ENCODE data around the gene FCN1.

FCN1 gene

DNA sequence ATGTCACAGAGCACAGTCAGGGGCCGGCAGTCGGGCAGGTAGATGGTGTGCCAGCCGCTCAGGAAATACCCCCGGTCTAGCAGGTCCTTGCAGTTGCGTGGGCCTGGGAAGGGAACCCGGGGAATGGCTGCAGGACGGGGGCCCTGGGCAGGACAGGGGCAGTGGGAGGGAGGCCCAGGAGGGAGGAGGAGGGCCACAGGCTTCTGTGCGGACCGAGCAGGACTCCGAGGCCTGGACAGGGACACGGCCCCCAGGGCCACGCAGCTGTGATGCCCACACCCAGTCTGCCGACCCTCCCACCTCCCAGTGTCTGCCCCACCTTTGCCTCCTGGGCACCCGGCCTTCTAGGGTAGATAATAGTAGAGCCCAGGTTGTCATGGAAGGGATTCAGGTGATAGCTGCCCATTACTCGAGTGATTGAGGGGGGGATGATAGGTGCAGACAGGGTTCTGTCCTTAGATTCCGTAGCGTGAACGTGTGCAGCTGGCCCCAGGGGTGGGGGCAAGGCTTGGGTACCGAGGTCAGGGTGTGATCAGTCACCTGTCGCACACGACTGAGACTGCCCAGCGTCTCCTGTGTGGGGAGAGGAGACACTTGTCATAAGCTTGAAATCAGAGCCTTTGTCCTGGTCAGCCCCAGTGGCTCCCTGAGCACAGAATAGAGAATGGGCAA lies 4.5 kb downstream of the FCN1 start:
- DNase-seq = no peak

- no peak for DNase-seq
Observed at GRCh38 chr9:134912126-134912840, 5.4 kb downstream of the FCN1 start.

- DNase-seq = no peak
Observed at GRCh38 chr9:134909511-134910481, 7.9 kb downstream of the FCN1 start.

- no peak for DNase-seq
Observed at GRCh38 chr9:134908524-134909309, 9.0 kb downstream of the FCN1 start.

DNA sequence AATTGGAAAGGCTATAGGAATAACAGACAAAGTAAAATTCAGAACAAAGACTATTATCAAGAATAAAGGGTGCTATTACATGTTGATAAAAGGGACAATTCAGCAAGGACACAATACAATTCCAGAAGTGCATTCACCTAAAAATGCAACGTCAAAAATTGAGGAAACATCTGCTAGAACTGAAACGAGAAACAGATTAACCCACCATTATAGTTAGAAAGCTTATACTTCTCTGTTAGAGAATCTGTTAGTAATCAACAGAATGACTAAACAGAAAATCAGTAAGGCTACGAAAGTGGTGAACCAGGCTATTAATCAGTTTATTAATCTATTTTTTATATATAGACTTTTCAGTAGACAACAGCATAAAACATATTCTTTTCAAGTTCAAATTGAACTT lies 14.8 kb downstream of the FCN1 start:
- DNase-seq = no peak

- DNase-seq = no peak
Observed at GRCh38 chr9:134899818-134900217, 17.9 kb downstream of the FCN1 start.

GRCh38 chr9:134899168-134899567 lies 18.5 kb downstream of the FCN1 start:
- no peak for DNase-seq

- no peak for DNase-seq
Observed at GRCh38 chr9:134898319-134898718, 19.4 kb downstream of the FCN1 start.

- DNase-seq = no peak
Observed at GRCh38 chr9:134897584-134898170, 20.0 kb downstream of the FCN1 start.

DNA sequence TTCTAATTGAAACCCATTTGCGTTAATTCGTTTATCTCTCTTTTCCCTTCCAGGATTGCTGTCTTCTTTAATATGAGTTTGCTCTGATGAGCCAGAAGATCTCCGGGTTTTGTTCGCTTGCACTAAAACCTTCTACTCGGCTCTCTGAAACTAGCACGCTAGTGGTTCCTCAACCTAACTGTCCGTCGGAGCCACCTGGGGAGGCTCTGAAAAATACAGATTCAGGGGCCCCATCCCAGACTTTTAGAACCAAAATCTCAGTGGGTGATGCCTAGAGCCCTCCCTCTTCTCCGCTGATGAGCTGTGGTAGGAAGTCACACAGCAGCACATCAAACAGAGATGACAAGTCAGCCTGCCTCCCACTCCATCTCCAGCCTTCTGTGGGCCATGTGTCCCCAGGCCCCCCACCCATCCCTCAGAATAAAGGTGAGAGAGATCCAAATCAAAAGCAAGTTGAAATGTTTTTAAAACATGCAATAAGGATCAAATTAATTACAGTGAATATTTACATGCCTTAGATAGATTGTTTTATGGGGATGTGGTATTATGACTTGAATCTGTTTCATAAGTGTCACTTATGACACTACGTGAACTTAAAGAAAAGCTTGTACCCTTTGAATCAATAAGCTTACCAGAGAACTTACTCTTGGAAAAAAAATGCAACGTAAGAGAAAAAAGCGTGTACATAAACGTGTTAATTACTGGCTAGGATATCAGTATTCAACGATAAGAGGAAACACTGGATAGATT lies 20.7 kb downstream of the FCN1 start:
- no peak for DNase-seq

DNA sequence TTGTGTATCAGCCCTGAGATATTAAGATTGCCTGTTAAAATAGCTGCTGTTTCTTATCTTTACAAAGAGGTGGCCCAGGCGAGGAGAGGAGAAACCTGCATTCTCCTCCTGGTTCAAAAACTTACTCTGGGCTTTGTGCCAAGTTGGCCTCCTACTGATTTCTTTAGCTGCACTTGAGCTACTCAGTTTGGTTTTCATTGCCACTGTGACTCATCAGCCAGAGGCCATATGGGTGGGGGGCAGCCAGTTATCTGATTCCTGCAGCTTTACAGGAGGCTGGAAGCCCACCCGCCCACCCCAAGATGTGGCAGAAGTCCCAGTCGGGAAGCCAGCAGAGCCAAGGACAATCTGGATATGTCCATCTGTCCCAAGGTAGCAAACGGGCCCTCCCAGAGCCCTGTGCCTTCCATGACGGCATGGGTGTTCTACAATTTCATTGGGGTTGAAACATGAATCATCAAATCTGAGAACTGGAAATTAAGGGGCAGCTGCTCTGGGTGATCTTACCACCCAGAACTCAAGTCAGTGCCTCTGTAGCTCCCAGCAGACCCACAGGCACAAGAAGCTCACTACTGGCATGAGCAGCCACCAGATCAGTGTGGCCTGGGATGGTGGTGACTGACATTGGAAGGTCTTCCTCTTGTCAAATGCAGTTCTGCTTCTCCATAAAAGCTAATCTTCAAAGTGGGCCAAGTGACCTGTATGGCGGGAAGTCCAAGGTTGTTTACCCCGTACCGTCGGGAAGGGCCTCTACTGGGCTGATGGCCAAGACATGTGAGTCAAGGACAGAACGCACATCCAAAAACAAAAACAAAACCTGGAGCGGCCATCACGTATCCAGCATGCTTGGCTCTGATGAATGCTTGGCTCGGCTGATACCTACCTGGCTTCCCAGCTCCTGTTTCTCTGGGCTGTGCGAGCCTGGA lies 21.5 kb downstream of the FCN1 start:
- DNase-seq = peak; percentile 53

DNA sequence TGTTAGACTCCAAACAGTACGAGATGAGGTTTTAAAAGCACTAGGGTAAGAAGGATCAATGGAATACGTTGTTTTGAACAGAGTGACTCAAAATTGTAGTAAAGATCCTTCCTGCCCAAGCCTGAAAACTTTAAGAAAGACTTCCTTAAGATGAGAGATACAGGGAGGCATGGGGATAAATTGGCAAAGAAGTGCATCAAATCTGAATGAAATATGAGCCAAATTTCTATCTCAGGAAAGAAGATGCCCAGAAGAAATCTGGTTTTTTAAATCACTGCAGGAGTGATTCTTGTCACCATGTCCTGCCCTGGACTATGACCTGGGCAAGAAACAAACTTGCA lies 22.2 kb downstream of the FCN1 start:
- DNase-seq = no peak

DNA sequence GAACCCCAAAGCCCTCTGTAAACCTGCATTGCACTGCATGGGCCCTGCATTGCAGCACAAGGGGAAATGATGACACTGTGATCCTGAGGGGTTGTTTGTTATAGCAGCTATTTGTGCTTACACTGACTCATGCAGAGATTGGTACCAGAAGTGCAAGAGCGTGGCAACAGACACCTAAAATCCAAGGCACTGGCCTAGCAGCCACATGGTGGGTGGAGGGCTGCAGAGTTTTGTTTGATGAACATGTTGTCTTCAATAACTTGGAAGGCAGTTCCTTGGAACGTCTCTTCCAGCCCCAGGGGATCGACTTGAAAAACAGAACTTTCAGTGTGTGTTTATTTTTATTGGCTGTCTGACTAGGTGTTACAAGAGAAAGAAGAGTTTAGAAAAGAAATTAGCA lies 22.6 kb downstream of the FCN1 start:
- DNase-seq = no peak

- no peak for DNase-seq
Observed at GRCh38 chr9:134894136-134894860, 23.4 kb downstream of the FCN1 start.

- DNase-seq = no peak
Observed at GRCh38 chr9:134892820-134893420, 24.8 kb downstream of the FCN1 start.

- DNase-seq = no peak
Observed at GRCh38 chr9:134892221-134892620, 25.5 kb downstream of the FCN1 start.

DNA sequence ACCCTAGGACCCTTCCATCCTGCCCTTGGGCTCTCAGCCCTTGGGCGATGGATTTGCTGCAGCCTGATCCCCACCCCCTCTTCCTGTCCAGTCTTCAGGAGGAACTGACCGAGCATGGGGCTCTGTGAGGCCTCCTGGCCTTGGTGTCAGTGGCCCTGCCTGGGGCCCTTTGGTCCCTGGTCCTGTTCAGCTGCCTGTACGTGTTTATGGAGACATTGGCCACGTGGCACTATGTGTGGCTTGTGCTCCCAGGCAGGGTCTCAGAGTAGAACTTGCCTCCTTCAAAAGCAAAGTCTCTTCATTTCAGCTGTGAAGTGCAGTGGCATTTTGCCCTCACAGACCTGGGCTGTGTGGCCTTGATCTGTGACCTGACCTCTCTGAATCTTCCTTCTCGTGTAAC lies 26.0 kb downstream of the FCN1 start:
- no peak for DNase-seq

GRCh38 chr9:134891053-134891452 lies 26.7 kb downstream of the FCN1 start:
- no peak for DNase-seq

GRCh38 chr9:134890155-134890495 lies 27.6 kb downstream of the FCN1 start:
- no peak for DNase-seq

Data from NCI-H1092 treated with DMSO at 0.1 percent for 48 hours (cell line).